IPS-18a (cell line): ENCODE results near the gene CUBN.
"Not testable (repeated sequence)": the region's sequence is repeated elsewhere in the genome, so short reads cannot be mapped to it uniquely, and the experiment has no call there.

Source experiments
- H3K27ac ChIP-seq: one replicate; pipeline ENCODE4 v1.5.1; 2013; ENCODE audit warnings: low read length
- H3K27me3 ChIP-seq: one replicate; pipeline ENCODE4 v1.6.1; 2013; ENCODE audit warnings: mild to moderate bottlenecking, low read length; ENCODE audit not compliant: control insufficient read depth, insufficient read depth
- H3K36me3 ChIP-seq: one replicate; pipeline ENCODE4 v1.6.1; 2013; ENCODE audit warnings: low read depth, low read length; ENCODE audit not compliant: control insufficient read depth
- H3K4me1 ChIP-seq: one replicate; pipeline ENCODE4 v1.6.1; 2013; ENCODE audit warnings: low read depth, low read length; ENCODE audit not compliant: control insufficient read depth
- H3K4me3 ChIP-seq: one replicate; pipeline ENCODE4 v1.5.1; 2013; ENCODE audit warnings: low read length
- H3K9ac ChIP-seq: one replicate; pipeline ENCODE4 v1.6.1; 2013; ENCODE audit warnings: mild to moderate bottlenecking, low read length, moderate library complexity
- H3K9me3 ChIP-seq: one replicate; pipeline ENCODE4 v1.6.1; 2013; ENCODE audit warnings: low read depth, low read length; ENCODE audit not compliant: control insufficient read depth

The CUBN gene

DNA sequence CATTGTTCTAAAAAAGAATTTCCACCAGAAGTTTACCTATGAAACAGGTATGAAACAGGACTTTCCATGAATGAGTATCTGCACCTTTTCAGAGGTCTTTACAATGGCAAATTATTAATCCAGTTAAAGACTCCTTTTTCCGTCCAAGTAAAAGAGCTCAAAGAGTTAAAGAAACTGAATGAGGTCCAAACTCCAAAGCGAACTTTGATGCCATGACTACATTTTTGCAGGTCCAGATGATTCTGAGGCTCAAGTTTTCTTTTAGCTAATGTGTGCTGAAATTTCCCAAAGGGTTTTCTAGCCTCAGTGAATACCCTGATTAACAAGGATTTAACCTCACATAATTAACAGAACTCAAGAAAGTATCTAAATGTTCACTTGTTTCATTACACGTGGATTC lies 9.8 kb downstream of the CUBN start:
- H3K4me3 ChIP-seq: no peak overlapping the region
- no peak overlapping the region for H3K9ac ChIP-seq
- H3K27ac ChIP-seq: no peak overlapping the region
- no peaks in the 10 kb centered on the region for H3K36me3 ChIP-seq
- peaks cover 12% of the 10 kb centered on the region for H3K4me1 ChIP-seq
- H3K27me3 ChIP-seq: no peaks in the 10 kb centered on the region
- no peaks in the 10 kb centered on the region for H3K9me3 ChIP-seq

DNA sequence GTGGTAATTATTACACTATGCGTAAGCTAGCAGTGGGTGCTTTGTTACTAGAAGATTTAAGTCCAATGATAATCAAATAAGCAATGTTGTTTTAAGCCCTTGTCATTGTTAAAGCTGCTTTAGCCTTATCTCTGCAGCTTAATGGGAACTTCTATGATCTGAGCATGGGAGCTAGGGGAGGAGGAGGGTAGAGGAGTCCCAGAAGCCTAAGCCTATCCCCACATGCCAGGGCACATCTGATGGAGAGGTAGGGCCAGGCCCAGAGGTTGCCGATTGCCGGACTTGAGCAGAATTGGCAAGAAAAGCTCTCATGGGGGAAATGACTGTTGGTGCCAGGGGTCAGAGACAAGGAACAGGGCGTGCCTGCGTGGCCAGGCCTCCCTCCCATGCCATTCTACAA lies 13.4 kb downstream of the CUBN start:
- no peak overlapping the region for H3K9ac ChIP-seq
- no peak overlapping the region for H3K4me3 ChIP-seq
- H3K27ac ChIP-seq: no peak overlapping the region
- no peaks in the 10 kb centered on the region for H3K9me3 ChIP-seq
- H3K27me3 ChIP-seq: no peaks in the 10 kb centered on the region
- H3K4me1 ChIP-seq: no peaks in the 10 kb centered on the region
- H3K36me3 ChIP-seq: no peaks in the 10 kb centered on the region

DNA sequence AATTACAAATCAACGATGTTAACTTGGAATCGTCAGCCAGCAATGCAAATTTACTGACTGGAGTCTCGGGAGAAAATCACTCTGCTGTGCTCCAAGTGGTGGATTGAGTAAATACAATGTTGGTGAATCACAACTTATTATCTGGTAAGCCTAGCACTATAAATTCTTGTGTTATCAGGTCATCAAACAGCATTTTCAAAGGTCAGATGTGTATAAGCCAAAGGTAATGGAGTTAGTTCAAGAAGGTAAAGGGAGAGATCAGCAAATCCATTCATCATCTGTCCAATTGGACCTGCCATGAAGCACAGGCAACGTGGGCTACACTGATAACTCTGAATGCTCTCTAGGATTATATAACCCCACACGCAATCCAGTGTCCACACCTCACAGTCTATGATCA lies 13.9 kb downstream of the CUBN start:
- no peaks in the 10 kb centered on the region for H3K4me1 ChIP-seq
- no peaks in the 10 kb centered on the region for H3K36me3 ChIP-seq
- no peak overlapping the region for H3K9ac ChIP-seq
- H3K9me3 ChIP-seq: no peaks in the 10 kb centered on the region
- no peaks in the 10 kb centered on the region for H3K27me3 ChIP-seq
- H3K4me3 ChIP-seq: no peak overlapping the region
- no peak overlapping the region for H3K27ac ChIP-seq

DNA sequence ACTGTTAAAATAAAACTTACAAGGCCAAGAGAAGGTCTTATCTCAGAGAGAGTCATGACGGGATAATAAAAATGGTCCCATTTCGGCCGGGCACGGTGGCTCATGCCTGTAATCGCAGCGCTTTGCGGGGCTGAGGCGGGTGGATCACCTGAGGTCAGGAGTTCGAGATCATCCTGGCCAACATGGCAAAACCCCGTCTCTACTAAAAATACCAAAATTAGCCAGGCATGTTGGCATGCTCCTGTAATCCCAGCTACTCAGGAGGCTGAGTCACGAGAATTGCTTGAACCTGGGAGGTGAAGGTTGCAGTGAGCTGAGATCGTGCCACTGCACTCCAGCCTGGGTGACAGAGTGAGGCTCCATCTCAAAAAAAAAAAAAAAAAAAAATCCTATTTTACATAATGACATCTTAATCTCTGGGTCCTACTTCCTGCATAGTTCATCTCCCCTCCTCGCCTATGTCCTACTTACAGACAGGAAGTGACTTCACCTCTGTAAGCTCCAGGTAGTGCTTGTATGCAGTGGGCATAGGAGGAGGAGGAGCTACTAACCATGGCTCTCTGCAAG lies 14.7 kb downstream of the CUBN start:
- not testable (repeated sequence) for H3K4me3 ChIP-seq, H3K9me3 ChIP-seq, H3K27me3 ChIP-seq, H3K9ac ChIP-seq, H3K36me3 ChIP-seq, H3K27ac ChIP-seq, H3K4me1 ChIP-seq

DNA sequence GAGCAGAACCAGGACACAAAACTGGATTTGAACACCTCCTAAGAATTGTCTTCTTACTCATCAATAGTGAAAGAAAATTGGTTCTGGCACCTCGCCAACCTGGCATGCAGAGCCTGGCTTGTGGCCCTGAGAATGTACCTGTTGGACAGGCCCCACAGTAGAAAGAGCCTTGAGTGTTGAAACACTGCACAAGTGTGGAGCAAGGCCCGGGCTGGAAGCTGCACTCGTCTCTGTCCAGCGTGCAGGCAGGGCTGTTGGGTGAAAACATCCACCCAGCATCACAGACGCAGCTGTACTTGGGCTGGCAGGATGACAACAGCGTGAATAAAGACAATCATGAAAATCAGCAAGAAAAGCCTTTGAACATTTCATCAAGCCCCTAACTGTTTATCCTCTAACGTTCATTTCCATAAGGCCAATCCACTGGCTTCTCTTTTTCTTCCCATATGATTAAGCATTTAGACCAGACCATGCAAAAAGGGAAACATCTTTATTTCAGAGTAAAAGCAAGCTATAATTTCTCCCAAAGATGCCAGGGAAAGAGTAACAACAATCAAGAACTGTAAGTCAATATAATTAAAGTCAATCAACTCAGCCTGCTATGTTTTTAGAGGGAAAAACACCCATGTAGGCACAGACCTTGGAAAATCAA lies 15.6 kb downstream of the CUBN start:
- Histone ChIP-seq H3K9me3 (no peaks in the 10 kb centered on the region), H3K27me3 (no peaks in the 10 kb centered on the region), H3K4me3 (no peak overlapping the region), H3K9ac (no peak overlapping the region), H3K27ac (no peak overlapping the region), H3K36me3 (no peaks in the 10 kb centered on the region), H3K4me1 (no peaks in the 10 kb centered on the region)

DNA sequence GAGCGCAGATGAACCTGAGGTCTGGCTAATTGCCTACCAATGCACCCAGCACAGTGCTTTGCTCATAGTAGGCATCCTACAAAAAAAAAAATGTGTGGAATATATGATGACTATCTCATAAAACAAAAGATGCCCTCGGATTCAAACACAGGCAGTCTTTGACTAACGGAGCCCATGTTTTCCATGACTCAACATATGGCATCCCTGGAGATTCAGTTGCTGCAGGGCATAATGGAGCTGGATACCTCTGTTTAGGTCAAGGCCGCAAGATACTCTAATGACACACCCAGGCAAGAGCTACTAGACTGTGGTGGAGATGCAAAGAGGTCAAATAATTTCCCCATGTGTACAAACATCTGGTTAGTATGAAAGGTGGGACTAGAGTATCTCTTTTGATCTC lies 16.3 kb downstream of the CUBN start:
- Histone ChIP-seq H3K4me1 (no peaks in the 10 kb centered on the region), H3K27ac (no peak overlapping the region)

DNA sequence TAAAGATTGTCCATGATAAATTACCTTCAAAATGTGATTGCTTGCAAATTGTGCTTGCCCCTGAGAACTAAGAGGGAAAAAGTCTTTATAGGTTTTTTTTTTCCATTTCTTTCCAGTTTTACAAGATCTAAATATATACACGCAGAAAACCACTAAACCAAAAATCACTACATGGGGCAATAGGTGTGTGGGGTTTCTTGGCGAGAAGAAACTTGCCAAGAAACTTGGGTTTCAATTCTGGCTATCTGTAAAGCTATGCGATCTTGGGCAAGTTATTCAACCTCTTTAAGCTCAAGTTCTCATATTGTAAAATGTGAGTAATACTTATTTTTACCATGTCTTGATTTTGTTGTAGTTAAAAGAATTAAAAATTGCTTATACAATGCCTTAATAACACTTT lies 17.0 kb downstream of the CUBN start:
- no peaks in the 10 kb centered on the region for H3K27me3 ChIP-seq
- H3K4me3 ChIP-seq: no peak overlapping the region
- no peak overlapping the region for H3K27ac ChIP-seq
- no peaks in the 10 kb centered on the region for H3K36me3 ChIP-seq
- no peak overlapping the region for H3K9ac ChIP-seq
- H3K9me3 ChIP-seq: no peaks in the 10 kb centered on the region
- H3K4me1 ChIP-seq: no peaks in the 10 kb centered on the region

More for the DNA sequence above, 16.3 kb downstream of the CUBN start:
- Histone ChIP-seq H3K9me3 (no peaks in the 10 kb centered on the region), H3K27me3 (no peaks in the 10 kb centered on the region), H3K36me3 (no peaks in the 10 kb centered on the region), H3K4me3 (no peak overlapping the region), H3K9ac (no peak overlapping the region)

DNA sequence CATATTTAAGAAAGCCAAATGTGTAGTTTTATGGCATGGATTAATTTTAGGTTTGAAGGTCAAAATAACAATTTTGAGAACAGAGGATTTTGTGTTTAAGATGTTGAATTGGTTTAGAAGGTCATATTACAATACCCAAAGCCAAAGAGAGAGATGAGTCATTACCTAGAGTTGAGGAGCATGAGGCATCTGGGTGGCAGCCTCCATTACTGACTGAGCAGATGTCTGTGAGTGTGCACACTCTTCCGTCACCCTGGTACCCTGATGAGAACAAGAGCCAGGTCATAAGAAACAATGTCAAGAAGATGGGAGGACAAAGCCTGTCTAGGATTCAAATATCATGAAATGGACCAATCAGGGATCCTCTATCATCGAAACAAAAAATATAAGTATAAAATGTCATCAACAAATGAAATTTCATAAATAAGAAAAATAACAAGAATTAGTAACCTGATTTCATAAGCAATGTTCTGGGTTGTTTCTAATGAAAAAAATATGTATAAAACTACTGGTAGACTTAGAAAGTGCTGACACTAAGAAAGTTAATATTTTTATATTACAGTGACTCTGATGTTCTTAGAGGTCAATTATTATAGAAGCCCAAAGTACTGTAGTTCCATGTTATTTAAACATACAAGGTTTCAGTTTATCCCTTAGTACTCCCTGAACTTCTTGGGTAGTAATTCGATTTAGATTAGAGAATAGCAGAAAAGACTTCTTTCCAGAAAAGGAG lies 20.0 kb downstream of the CUBN start:
- no peak overlapping the region for H3K27ac ChIP-seq
- no peaks in the 10 kb centered on the region for H3K4me1 ChIP-seq
- H3K9ac ChIP-seq: no peak overlapping the region
- H3K9me3 ChIP-seq: no peaks in the 10 kb centered on the region
- no peaks in the 10 kb centered on the region for H3K36me3 ChIP-seq
- H3K27me3 ChIP-seq: no peaks in the 10 kb centered on the region
- H3K4me3 ChIP-seq: no peak overlapping the region

DNA sequence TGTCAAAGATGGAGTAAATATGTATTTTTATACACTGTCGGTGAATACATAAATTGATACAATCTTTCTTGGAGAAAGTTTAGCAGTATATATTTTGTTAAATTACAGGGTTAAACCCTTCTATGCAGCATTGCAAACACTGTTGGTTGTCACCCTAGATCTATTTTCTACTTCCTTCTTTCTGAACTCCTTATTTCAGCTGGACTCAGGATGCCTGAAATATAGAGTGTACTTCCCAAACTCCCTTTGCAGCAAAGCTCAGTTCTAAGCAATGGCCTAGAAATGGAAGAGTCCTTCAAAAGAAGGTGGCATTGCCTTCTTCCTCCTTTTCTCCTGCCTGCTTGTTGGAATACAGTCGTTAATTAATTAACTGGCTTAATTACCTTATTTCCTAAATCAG lies 20.6 kb downstream of the CUBN start:
- Histone ChIP-seq H3K27me3 (no peaks in the 10 kb centered on the region), H3K27ac (no peak overlapping the region), H3K9ac (no peak overlapping the region), H3K4me1 (no peaks in the 10 kb centered on the region), H3K4me3 (no peak overlapping the region), H3K36me3 (no peaks in the 10 kb centered on the region), H3K9me3 (no peaks in the 10 kb centered on the region)

DNA sequence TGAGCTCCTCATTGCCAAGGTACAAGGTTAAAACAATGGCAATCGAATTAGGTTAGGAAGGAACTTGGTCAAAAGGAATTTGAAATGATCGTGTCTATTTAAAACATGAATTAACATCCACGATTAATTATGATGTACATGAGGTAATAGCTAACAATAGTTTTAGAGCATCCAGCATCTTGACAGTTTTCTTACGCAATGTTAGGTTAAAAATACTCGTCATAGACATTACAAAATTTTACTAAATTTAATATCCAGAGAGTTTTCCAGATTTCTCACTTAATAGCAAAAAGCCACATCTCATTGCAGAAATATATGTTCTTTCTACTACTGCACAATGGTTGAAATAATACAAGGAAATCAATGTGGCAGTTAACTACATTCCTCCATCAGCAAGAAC lies 22.6 kb downstream of the CUBN start:
- H3K27me3 ChIP-seq: no peaks in the 10 kb centered on the region
- H3K4me1 ChIP-seq: no peaks in the 10 kb centered on the region
- no peaks in the 10 kb centered on the region for H3K36me3 ChIP-seq
- H3K9me3 ChIP-seq: no peaks in the 10 kb centered on the region
- no peak overlapping the region for H3K9ac ChIP-seq
- no peak overlapping the region for H3K27ac ChIP-seq
- no peak overlapping the region for H3K4me3 ChIP-seq

DNA sequence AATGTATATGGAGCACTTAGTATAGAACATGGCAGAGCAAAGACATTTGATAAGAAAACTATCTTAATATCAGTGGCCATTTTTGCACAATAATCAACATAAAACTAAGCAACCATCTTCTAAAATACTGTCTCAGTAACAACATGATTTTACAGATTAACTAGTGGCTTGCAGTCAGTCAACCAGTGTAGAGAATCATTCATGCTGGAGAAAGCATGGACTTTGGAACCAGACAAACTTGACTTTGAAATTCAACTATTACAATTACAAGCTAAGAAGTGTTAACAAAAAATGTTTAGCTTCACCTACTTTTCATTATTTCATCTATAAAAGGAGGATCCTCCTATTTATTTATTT lies 27.7 kb downstream of the CUBN start:
- Histone ChIP-seq H3K27ac (no peak overlapping the region), H3K27me3 (no peaks in the 10 kb centered on the region), H3K9me3 (no peaks in the 10 kb centered on the region), H3K4me1 (no peaks in the 10 kb centered on the region), H3K9ac (no peak overlapping the region), H3K36me3 (no peaks in the 10 kb centered on the region), H3K4me3 (no peak overlapping the region)
